MM.1S (cell line): Measurements from ENCODE around the gene PHPT1.

Experiments used
- EZH2phosphoT487 ChIP-seq: fragments of 300-600 bp; sonication (generic); IDR thresholded peaks from 2 replicates; pipeline ENCODE4 v1.6.1; 2018; ENCODE audit warnings: antibody characterized with exemption, low read length
- TF ChIP-seq, protein P1 (sequence below): fragments of 300-600 bp; sonication (generic); IDR thresholded peaks from 2 replicates; pipeline ENCODE4 v1.5.1; 2016; ENCODE audit warnings: antibody characterized with exemption, low read length, mixed read lengths

DNA sequence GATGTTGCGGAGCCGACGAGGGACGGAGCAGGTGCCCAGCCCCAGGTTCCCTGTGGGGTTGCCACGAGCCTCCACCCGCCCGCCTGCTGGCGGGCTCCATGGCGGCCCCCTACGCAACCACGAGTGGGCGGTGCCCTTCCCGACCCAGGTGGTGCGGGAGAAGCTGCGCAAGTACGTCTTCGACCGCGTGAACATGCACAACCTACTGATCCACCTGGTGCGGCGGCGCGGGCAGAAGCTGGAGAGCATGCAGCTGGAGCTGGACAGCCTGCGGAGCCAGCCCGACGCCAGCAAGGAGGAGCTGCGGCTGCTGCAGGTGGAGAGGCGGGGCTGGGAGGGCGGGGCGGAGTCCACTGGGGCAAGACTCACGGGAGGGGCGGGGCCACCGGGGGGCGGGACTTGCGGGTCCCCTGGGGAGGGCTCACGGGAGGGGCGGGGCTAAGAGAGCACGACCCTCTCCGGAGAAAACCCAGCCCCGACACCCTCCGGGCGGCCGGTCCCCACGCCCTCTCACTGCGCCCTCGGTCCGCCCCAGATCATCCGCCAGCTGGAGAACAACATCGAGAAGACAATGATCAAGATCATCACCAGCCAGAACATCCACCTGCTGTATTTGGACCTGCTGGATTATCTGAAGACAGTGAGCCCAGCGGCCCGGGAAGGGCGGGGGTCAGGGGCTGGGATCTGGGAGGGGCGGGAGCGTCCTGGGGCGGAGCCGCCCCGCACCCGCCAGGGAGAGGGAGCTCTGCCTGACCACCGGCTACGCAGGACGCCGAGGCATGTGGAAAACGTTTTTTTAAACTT lies 49.2 kb upstream of the PHPT1 start:
- TF ChIP-seq, protein P1, sequence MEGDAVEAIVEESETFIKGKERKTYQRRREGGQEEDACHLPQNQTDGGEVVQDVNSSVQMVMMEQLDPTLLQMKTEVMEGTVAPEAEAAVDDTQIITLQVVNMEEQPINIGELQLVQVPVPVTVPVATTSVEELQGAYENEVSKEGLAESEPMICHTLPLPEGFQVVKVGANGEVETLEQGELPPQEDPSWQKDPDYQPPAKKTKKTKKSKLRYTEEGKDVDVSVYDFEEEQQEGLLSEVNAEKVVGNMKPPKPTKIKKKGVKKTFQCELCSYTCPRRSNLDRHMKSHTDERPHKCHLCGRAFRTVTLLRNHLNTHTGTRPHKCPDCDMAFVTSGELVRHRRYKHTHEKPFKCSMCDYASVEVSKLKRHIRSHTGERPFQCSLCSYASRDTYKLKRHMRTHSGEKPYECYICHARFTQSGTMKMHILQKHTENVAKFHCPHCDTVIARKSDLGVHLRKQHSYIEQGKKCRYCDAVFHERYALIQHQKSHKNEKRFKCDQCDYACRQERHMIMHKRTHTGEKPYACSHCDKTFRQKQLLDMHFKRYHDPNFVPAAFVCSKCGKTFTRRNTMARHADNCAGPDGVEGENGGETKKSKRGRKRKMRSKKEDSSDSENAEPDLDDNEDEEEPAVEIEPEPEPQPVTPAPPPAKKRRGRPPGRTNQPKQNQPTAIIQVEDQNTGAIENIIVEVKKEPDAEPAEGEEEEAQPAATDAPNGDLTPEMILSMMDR = no peak
- no peak for TF ChIP-seq EZH2phosphoT487
